Mesenchymal stem cell (in vitro differentiated cells and primary cell): ENCODE measurements around the gene CPT1B.

Experiments
- DNase-seq: peaks from one replicate; pipeline ENCODE4 v3.0.0-alpha.2; 2013
- H2AFZ ChIP-seq: one replicate; pipeline ENCODE4 v1.6.1; 2013; ENCODE audit warnings: low read depth, mild to moderate bottlenecking, control low read depth, inconsistent platforms, low read length, moderate library complexity
- H2AK5ac ChIP-seq: 2 replicates; pipeline ENCODE4 v1.6.1; 2013; ENCODE audit warnings: low read length, moderate library complexity, mild to moderate bottlenecking, inconsistent platforms; ENCODE audit not compliant: severe bottlenecking
- H2BK120ac ChIP-seq: one replicate; pipeline ENCODE4 v1.6.1; 2013; ENCODE audit warnings: low read depth, mild to moderate bottlenecking, inconsistent platforms, low read length, moderate library complexity
- H2BK12ac ChIP-seq, 2 experiments: one replicate each; pipeline ENCODE4 v1.6.1; 2013; ENCODE audit warnings: inconsistent platforms in 2 of 2, low read length in 2 of 2, mild to moderate bottlenecking in 2 of 2, moderate library complexity in 2 of 2, control low read depth in 1 of 2
- H2BK15ac ChIP-seq: one replicate; pipeline ENCODE4 v1.6.1; 2013; ENCODE audit warnings: mild to moderate bottlenecking, low read depth, inconsistent platforms; ENCODE audit not compliant: poor library complexity, severe bottlenecking
- H2BK5ac ChIP-seq: 2 replicates; pipeline ENCODE4 v1.6.1; 2013; ENCODE audit warnings: low read depth, mild to moderate bottlenecking, low read length, control low read depth, inconsistent platforms; ENCODE audit not compliant: poor library complexity, severe bottlenecking
- H3K14ac ChIP-seq, 2 experiments: one replicate each; pipeline ENCODE4 v1.6.1; 2013; ENCODE audit warnings: inconsistent platforms in 2 of 2, low read length in 2 of 2, control low read depth in 1 of 2, mild to moderate bottlenecking in 1 of 2, moderate library complexity in 1 of 2
- H3K18ac ChIP-seq, 2 experiments: one replicate each; pipeline ENCODE4 v1.6.1; 2013; ENCODE audit warnings: inconsistent platforms in 2 of 2, low read length in 2 of 2, control low read depth in 1 of 2, low read depth in 1 of 2, mild to moderate bottlenecking in 1 of 2
- H3K23ac ChIP-seq, 2 experiments: one replicate each; pipeline ENCODE4 v1.6.1; 2013; ENCODE audit warnings: inconsistent platforms in 2 of 2, low read length in 2 of 2, mild to moderate bottlenecking in 2 of 2, moderate library complexity in 2 of 2, control low read depth in 1 of 2
- H3K27ac ChIP-seq: 2 replicates; pipeline ENCODE4 v1.5.1; 2013; ENCODE audit warnings: mild to moderate bottlenecking, moderate library complexity, low read length, control low read depth, inconsistent platforms; ENCODE audit not compliant: poor library complexity, severe bottlenecking
- H3K27me3 ChIP-seq, 2 experiments: 2 replicates each; pipeline versions ENCODE4 v1.6.1 to v1.7.0; 2013; ENCODE audit warnings: low read length in 2 of 2, mild to moderate bottlenecking in 2 of 2, moderate library complexity in 2 of 2, control low read depth in 1 of 2, inconsistent platforms in 1 of 2; ENCODE audit not compliant: control insufficient read depth in 1 of 2, insufficient read depth in 1 of 2
- H3K36me3 ChIP-seq, 2 experiments: 2 replicates each; pipeline versions ENCODE4 v1.6.1 to v1.7.0; 2013; ENCODE audit warnings: low read length in 2 of 2, control low read depth in 1 of 2, inconsistent platforms in 1 of 2, low read depth in 1 of 2, mild to moderate bottlenecking in 1 of 2; ENCODE audit not compliant: insufficient read depth in 2 of 2, control insufficient read depth in 1 of 2
- H3K4ac ChIP-seq, 2 experiments: one replicate each; pipeline ENCODE4 v1.6.1; 2013; ENCODE audit warnings: inconsistent platforms in 2 of 2, low read length in 2 of 2, mild to moderate bottlenecking in 2 of 2, moderate library complexity in 2 of 2, control low read depth in 1 of 2, low read depth in 1 of 2
- H3K4me1 ChIP-seq: 2 replicates; pipeline ENCODE4 v1.6.1; 2013; ENCODE audit warnings: low read depth, low read length, control low read depth; ENCODE audit not compliant: control insufficient read depth, insufficient read depth
- H3K4me2 ChIP-seq: 2 replicates; pipeline ENCODE4 v1.6.1; 2013; ENCODE audit warnings: low read length, mild to moderate bottlenecking, inconsistent platforms; ENCODE audit not compliant: poor library complexity, severe bottlenecking
- H3K4me3 ChIP-seq, 2 experiments: 2 replicates each; pipeline versions ENCODE4 v1.5.1 to v1.7.0; 2013; ENCODE audit warnings: low read length in 2 of 2, mild to moderate bottlenecking in 2 of 2, control low read depth in 1 of 2, low read depth in 1 of 2; ENCODE audit not compliant: insufficient read depth in 1 of 2
- H3K79me1 ChIP-seq: replicated peaks from 2 replicates; pipeline ENCODE4 v1.6.1; 2013; ENCODE audit warnings: mild to moderate bottlenecking, control low read depth, low read length, inconsistent platforms; ENCODE audit not compliant: poor library complexity, severe bottlenecking
- H3K9ac ChIP-seq: 2 replicates; pipeline ENCODE4 v1.7.0; 2013; ENCODE audit warnings: mild to moderate bottlenecking, low read length, moderate library complexity
- H3K9me3 ChIP-seq: 2 replicates; pipeline ENCODE4 v1.7.0; 2013; ENCODE audit warnings: mild to moderate bottlenecking, low read length; ENCODE audit not compliant: control insufficient read depth
- H4K8ac ChIP-seq: one replicate; pipeline ENCODE4 v1.6.1; 2013; ENCODE audit warnings: inconsistent platforms, mild to moderate bottlenecking, low read length, moderate library complexity
- H4K91ac ChIP-seq: one replicate; pipeline ENCODE4 v1.6.1; 2013; ENCODE audit warnings: mild to moderate bottlenecking, low read length, inconsistent platforms
- WGBS: methylation state at CpG from one replicate; pipeline ENCODE4 v1.1.7; 2013; ENCODE audit warnings: mixed read lengths; 5-methylcytosine and 5-hydroxymethylcytosine counted together

The CPT1B gene

GRCh38 chr22:50531546-50531961 lies 46.7 kb downstream of the CPT1B start:
- peak overlapping the region; percentile 87 for H3K4me2 ChIP-seq
- H3K27me3 ChIP-seq: peaks cover 0 to 27% of the 10 kb centered on the region in 2 experiments
- H3K79me1 ChIP-seq: peaks cover 5% of the 10 kb centered on the region
- H2AK5ac ChIP-seq: no peak overlapping the region
- peak overlapping the region; percentile 93 for H4K8ac ChIP-seq
- 0% methylated on average over 10 of the region's 44 CpGs for WGBS
- no peak overlapping the region for H2BK5ac ChIP-seq
- peak overlapping the region; percentile 98 for H2BK15ac ChIP-seq
- H3K4ac ChIP-seq: peak overlapping the region; percentile 77 to 90
- peak overlapping the region; percentile 58 for H2AFZ ChIP-seq
- H3K18ac ChIP-seq: peak overlapping the region; percentile 84 to 95
- peak overlapping the region; percentile 97 for H2BK120ac ChIP-seq
- peaks cover 44% of the 10 kb centered on the region for H3K4me1 ChIP-seq
- H4K91ac ChIP-seq: peak overlapping the region; percentile 73
- peak overlapping the region in 1 of 2 experiments; percentile 75 for H3K23ac ChIP-seq
- peak overlapping the region; percentile 93 for H3K9ac ChIP-seq
- H3K27ac ChIP-seq: no peak overlapping the region
- H3K14ac ChIP-seq: peak overlapping the region in 1 of 2 experiments; percentile 78
- peak overlapping the region in 1 of 2 experiments; percentile 34 for H2BK12ac ChIP-seq
- DNase-seq: peak; percentile 40
- H3K4me3 ChIP-seq: peak overlapping the region; percentile 45 to 85
- H3K36me3 ChIP-seq: peaks cover 0 to 3% of the 10 kb centered on the region in 2 experiments
- H3K9me3 ChIP-seq: no peaks in the 10 kb centered on the region

- Histone ChIP-seq H3K27ac (no peak overlapping the region), H2BK12ac (peak overlapping the region in 1 of 2 experiments; percentile 77), H4K8ac (peak overlapping the region; percentile 94), H2AFZ (no peak overlapping the region), H3K4me1 (peaks cover 48% of the 10 kb centered on the region), H2BK120ac (peak overlapping the region; percentile 97), H3K23ac (no peak overlapping the region), H3K27me3 (peaks cover 0 to 27% of the 10 kb centered on the region in 2 experiments), H2BK15ac (peak overlapping the region; percentile 98), H3K18ac (peak overlapping the region; percentile 92 to 95), H3K4me2 (peak overlapping the region; percentile 87), H2AK5ac (no peak overlapping the region), H3K9me3 (no peaks in the 10 kb centered on the region), H3K9ac (peak overlapping the region; percentile 93), H3K14ac (peak overlapping the region in 1 of 2 experiments; percentile 30), H3K36me3 (peaks cover 0 to 3% of the 10 kb centered on the region in 2 experiments), H3K4ac (peak overlapping the region; percentile 96), H3K79me1 (peaks cover 5% of the 10 kb centered on the region), H4K91ac (peak overlapping the region; percentile 98), H3K4me3 (peak overlapping the region in 1 of 2 experiments; percentile 85), H2BK5ac (no peak overlapping the region)
- peak; percentile 91 for DNase-seq
- 16% methylated on average over 48 of the region's 53 CpGs for WGBS
Observed at GRCh38 chr22:50530877-50531545, 47.2 kb downstream of the CPT1B start.

DNA sequence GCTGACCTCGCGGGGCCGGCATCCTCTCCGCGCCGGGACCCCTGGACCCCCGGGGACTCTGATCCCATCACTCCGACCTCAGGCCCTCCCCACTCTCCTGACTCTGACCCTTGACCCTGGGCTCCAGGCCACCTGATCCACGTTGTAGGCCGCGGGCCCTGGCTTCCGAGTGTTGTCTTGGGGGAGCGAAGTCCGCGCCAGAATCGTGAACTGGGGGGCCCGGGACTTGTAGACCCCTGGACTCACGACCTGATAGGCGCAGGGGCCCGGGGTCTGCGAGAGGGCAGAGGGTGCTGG lies 47.7 kb downstream of the CPT1B start:
- peaks cover 48% of the 10 kb centered on the region for H3K4me1 ChIP-seq
- no peak for DNase-seq
- H2BK15ac ChIP-seq: peak overlapping the region; percentile 98
- H2BK120ac ChIP-seq: peak overlapping the region; percentile 97
- H3K4ac ChIP-seq: peak overlapping the region; percentile 96
- peak overlapping the region; percentile 98 for H4K91ac ChIP-seq
- H3K27me3 ChIP-seq: peaks cover 0 to 27% of the 10 kb centered on the region in 2 experiments
- H3K9me3 ChIP-seq: no peaks in the 10 kb centered on the region
- peak overlapping the region; percentile 21 to 77 for H2BK12ac ChIP-seq
- no peak overlapping the region for H2AK5ac ChIP-seq
- H2BK5ac ChIP-seq: no peak overlapping the region
- H3K9ac ChIP-seq: peak overlapping the region; percentile 93
- H3K36me3 ChIP-seq: peaks cover 0 to 3% of the 10 kb centered on the region in 2 experiments
- no peak overlapping the region for H3K27ac ChIP-seq
- peak overlapping the region in 1 of 2 experiments; percentile 99 for H3K23ac ChIP-seq
- peaks cover 5% of the 10 kb centered on the region for H3K79me1 ChIP-seq
- H2AFZ ChIP-seq: peak overlapping the region; percentile 64
- peak overlapping the region; percentile 18 for H3K4me2 ChIP-seq
- H3K4me3 ChIP-seq: peak overlapping the region; percentile 41 to 85
- peak overlapping the region in 1 of 2 experiments; percentile 77 for H3K14ac ChIP-seq
- WGBS: 2% methylated on average over 18 of the region's 21 CpGs
- H3K18ac ChIP-seq: peak overlapping the region; percentile 87 to 92
- H4K8ac ChIP-seq: peak overlapping the region; percentile 94

GRCh38 chr22:50529897-50530579 lies 48.2 kb downstream of the CPT1B start, which contains the start of gene TYMP:
Gene TYMP (minus strand): TSS chr22:50530012. CDS start chr22:50529709, 303 bp downstream.
- peak within 1 kb of the TSS in 1 of 2 experiments; percentile 87 for H3K14ac ChIP-seq
- peak within 1 kb of the TSS; percentile 97 for H2BK120ac ChIP-seq
- H3K79me1 ChIP-seq: peaks cover 5% of the 10 kb centered on the region
- H3K9me3 ChIP-seq: no peaks in the 10 kb centered on the region
- H4K8ac ChIP-seq: peak within 1 kb of the TSS; percentile 96
- 9% methylated on average over 41 of the region's 92 CpGs for WGBS
- H2AK5ac ChIP-seq: no peak within 1 kb of the TSS
- peak within 1 kb of the TSS; percentile 18 for H3K4me2 ChIP-seq
- DNase-seq: peak; percentile 89
- H2BK12ac ChIP-seq: peak within 1 kb of the TSS; percentile 21 to 94
- H2AFZ ChIP-seq: peak within 1 kb of the TSS; percentile 64
- H3K18ac ChIP-seq: peak within 1 kb of the TSS; percentile 87 to 92
- H3K23ac ChIP-seq: peak within 1 kb of the TSS in 1 of 2 experiments; percentile 99
- no peak within 1 kb of the TSS for H3K27ac ChIP-seq
- H2BK15ac ChIP-seq: peak within 1 kb of the TSS; percentile 99
- H3K4me1 ChIP-seq: peaks cover 48% of the 10 kb centered on the region
- H3K4ac ChIP-seq: peak within 1 kb of the TSS; percentile 96
- no peak within 1 kb of the TSS for H2BK5ac ChIP-seq
- peaks cover 0 to 3% of the 10 kb centered on the region in 2 experiments for H3K36me3 ChIP-seq
- peak within 1 kb of the TSS; percentile 98 for H4K91ac ChIP-seq
- peaks cover 0 to 27% of the 10 kb centered on the region in 2 experiments for H3K27me3 ChIP-seq
- H3K4me3 ChIP-seq: peak within 1 kb of the TSS; percentile 41 to 85
- H3K9ac ChIP-seq: peak within 1 kb of the TSS; percentile 93
